ENCODE results near the gene SNRNP48. TPM values are rescaled to one million over a fixed set of nuclear protein-coding genes. Genes with fewer than 3 reads are reported as not detected.

Gene SNRNP48
- total RNA-seq, 1 donor: 16.4 TPM

- no peak overlapping the region for H3K4me3 ChIP-seq (ENCODE audit: low read depth, low read length)
- no peak for TF ChIP-seq CTCF (IDR thresholded peaks at IDR 0.05; ENCODE audit: insufficient read depth, low read depth, low read length)
- no peak for DNase-seq (ENCODE audit: low read depth)
Observed at GRCh38 chr6:7588506-7588905, 1.5 kb upstream of the SNRNP48 start.

- no peak overlapping the region for H3K4me3 ChIP-seq (ENCODE audit: low read depth, low read length)
- DNase-seq (ENCODE audit: low read depth): no peak
- TF ChIP-seq CTCF (IDR thresholded peaks at IDR 0.05; ENCODE audit: insufficient read depth, low read depth, low read length): no peak
Observed at GRCh38 chr6:7589221-7589620, 777 bp upstream of the SNRNP48 start.

GRCh38 chr6:7590918-7591302 lies 912 bp downstream of the SNRNP48 start:
- no peak for TF ChIP-seq CTCF (IDR thresholded peaks at IDR 0.05; ENCODE audit: insufficient read depth, low read depth, low read length)
- H3K4me3 ChIP-seq (ENCODE audit: low read depth, low read length): peak overlapping the region; percentile 92
- peak; percentile 18 for DNase-seq (ENCODE audit: low read depth)

- no peak for TF ChIP-seq CTCF (IDR thresholded peaks at IDR 0.05; ENCODE audit: insufficient read depth, low read depth, low read length)
- DNase-seq (ENCODE audit: low read depth): no peak
- peak overlapping the region; percentile 92 for H3K4me3 ChIP-seq (ENCODE audit: low read depth, low read length)
Observed at GRCh38 chr6:7591770-7592169, 1.8 kb downstream of the SNRNP48 start.

GRCh38 chr6:7593229-7593628 lies 3.2 kb downstream of the SNRNP48 start:
- TF ChIP-seq CTCF (IDR thresholded peaks at IDR 0.05; ENCODE audit: insufficient read depth, low read depth, low read length): no peak
- no peak overlapping the region for H3K4me3 ChIP-seq (ENCODE audit: low read depth, low read length)
- DNase-seq (ENCODE audit: low read depth): no peak

GRCh38 chr6:7594579-7595125 lies 4.7 kb downstream of the SNRNP48 start:
- TF ChIP-seq CTCF (IDR thresholded peaks at IDR 0.05; ENCODE audit: insufficient read depth, low read depth, low read length): no peak
- no peak overlapping the region for H3K4me3 ChIP-seq (ENCODE audit: low read depth, low read length)
- no peak for DNase-seq (ENCODE audit: low read depth)

GRCh38 chr6:7604003-7604402 lies 14.0 kb downstream of the SNRNP48 start:
- no peak overlapping the region for H3K4me3 ChIP-seq (ENCODE audit: low read depth, low read length)
- no peak for TF ChIP-seq CTCF (IDR thresholded peaks at IDR 0.05; ENCODE audit: insufficient read depth, low read depth, low read length)
- no peak for DNase-seq (ENCODE audit: low read depth)

All from fibroblast of villous mesenchyme (primary cell).